SU-DHL-6 (cell line): ENCODE measurements around the gene VSTM2L.

ENCODE experiments used
- H2AFZ ChIP-seq: fragments of 200-600 bp; sonication (generic); 2 replicates; pipeline ENCODE4 v1.6.1; 2014; ENCODE audit warnings: low read depth, mild to moderate bottlenecking, moderate library complexity, mixed read lengths, antibody characterized with exemption, low read length; ENCODE audit not compliant: severe bottlenecking
- H3F3A ChIP-seq: fragments of 200-600 bp; shearing (Covaris generic); 2 replicates; pipeline ENCODE4 v1.6.0; 2016; ENCODE audit warnings: antibody characterized with exemption, mild to moderate bottlenecking; ENCODE audit not compliant: insufficient read depth
- H3K27ac ChIP-seq: fragments of 200-600 bp; sonication (generic); 2 replicates; pipeline ENCODE4 v1.5.1; 2016; ENCODE audit warnings: low read depth, mild to moderate bottlenecking, low read length, moderate library complexity, mixed read lengths
- H3K27me3 ChIP-seq: fragments of 200-600 bp; sonication (generic), shearing (Covaris generic); 2 replicates; pipeline ENCODE4 v1.6.0; 2014; ENCODE audit warnings: mild to moderate bottlenecking, low read length
- H3K36me3 ChIP-seq: fragments of 200-600 bp; sonication (generic); 2 replicates; pipeline ENCODE4 v1.6.1; 2014; ENCODE audit warnings: mild to moderate bottlenecking, low read length, mixed read lengths
- H3K4me2 ChIP-seq: fragments of 300-600, 200-600 bp; shearing (Covaris generic), sonication (generic); 2 replicates; pipeline ENCODE4 v1.6.0; 2014; ENCODE audit warnings: low read length, low read depth, mild to moderate bottlenecking; ENCODE audit not compliant: poor library complexity, severe bottlenecking
- H3K4me3 ChIP-seq: fragments of 200-600 bp; sonication (generic); 2 replicates; pipeline ENCODE4 v1.5.1; 2014; ENCODE audit warnings: antibody characterized with exemption, low read length, mild to moderate bottlenecking, mixed read lengths; ENCODE audit not compliant: insufficient read depth, poor library complexity, severe bottlenecking
- H3K79me2 ChIP-seq: fragments of 200-600 bp; sonication (generic); 2 replicates; pipeline ENCODE4 v1.6.1; 2014; ENCODE audit warnings: mild to moderate bottlenecking, low read length, moderate library complexity; ENCODE audit not compliant: insufficient read depth
- H3K9ac ChIP-seq: fragments of 200-600 bp; sonication (generic); 2 replicates; pipeline ENCODE4 v1.7.0; 2014; ENCODE audit warnings: mild to moderate bottlenecking, low read length
- H3K9me2 ChIP-seq: fragments of 200-600 bp; sonication (generic); replicated peaks from 2 replicates; pipeline ENCODE4 v1.6.1; 2014; ENCODE audit warnings: low read length; ENCODE audit not compliant: insufficient read depth
- H3K9me3 ChIP-seq: fragments of 200-600 bp; sonication (generic); 2 replicates; pipeline ENCODE4 v1.6.1; 2014; ENCODE audit warnings: low read length, mixed read lengths; ENCODE audit not compliant: insufficient read depth
- H4K20me1 ChIP-seq: fragments of 200-600 bp; sonication (generic); 2 replicates; pipeline ENCODE4 v1.6.1; 2014; ENCODE audit warnings: low read depth, mild to moderate bottlenecking, antibody characterized with exemption, low read length, moderate library complexity, mixed read lengths
- EZH2phosphoT487 ChIP-seq: fragments of 200-600 bp; sonication (generic), shearing (Covaris generic); conservative IDR thresholded peaks from 2 replicates; pipeline ENCODE4 v1.6.1; 2018; ENCODE audit warnings: mild to moderate bottlenecking, antibody characterized with exemption, low read length, moderate library complexity, mixed read lengths
- TF ChIP-seq, protein P1 (sequence below): fragments of 200-600 bp; sonication (generic); IDR thresholded peaks from one replicate; pipeline ENCODE4 v1.5.1; 2017; ENCODE audit warnings: antibody characterized with exemption, mild to moderate bottlenecking, low read length, moderate library complexity; ENCODE audit not compliant: insufficient read depth, poor library complexity, severe bottlenecking

VSTM2L gene

DNA sequence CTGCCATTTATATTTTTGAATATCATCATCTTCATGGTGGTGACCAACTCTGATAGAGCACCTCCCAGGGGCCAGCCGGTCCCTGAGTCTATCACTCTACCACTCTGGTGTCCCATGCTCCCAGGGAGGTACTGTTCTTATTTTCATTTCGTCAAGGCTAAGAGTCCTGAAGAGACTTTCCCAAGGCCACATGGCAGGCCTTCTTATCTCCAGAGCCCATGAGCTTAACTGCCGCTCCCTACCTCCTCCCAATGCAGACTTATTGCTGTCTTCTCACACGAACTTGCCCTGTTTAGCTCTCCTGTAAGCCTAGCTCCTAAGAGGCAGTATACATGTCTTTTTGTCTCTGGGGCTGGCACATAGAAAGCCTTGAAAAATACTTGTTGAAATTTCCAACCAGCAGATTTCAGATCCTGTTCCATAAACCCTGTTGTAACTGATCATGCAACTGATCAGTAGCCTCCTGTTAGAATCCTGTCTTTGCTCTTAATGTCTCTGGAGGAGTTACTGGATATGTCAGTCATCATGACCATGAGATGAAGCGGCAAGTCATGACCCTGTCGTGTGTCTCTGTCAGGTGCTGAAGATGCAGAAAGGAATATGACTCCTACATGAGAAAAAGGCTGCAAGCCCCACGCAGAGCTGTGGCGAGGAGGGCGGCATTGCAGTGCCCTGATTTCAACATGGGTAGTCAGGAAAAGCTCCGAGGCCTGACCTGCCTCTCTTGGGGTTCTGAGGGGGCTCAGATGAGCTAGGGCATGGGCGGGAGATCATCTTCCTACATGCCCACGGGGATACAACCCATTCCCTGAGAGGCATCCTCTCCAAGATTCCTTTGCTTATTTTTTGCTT is 70.4 kb downstream of the VSTM2L start:
- no peak overlapping the region for H3K27ac ChIP-seq
- no peaks in the 10 kb centered on the region for H3K27me3 ChIP-seq
- H3K79me2 ChIP-seq: no peaks in the 10 kb centered on the region
- H3K9me3 ChIP-seq: no peaks in the 10 kb centered on the region
- H3K4me3 ChIP-seq: no peak overlapping the region
- H3K9me2 ChIP-seq: no peaks in the 10 kb centered on the region
- no peaks in the 10 kb centered on the region for H3K36me3 ChIP-seq
- no peak overlapping the region for H3K4me2 ChIP-seq
- no peak overlapping the region for H2AFZ ChIP-seq
- no peak for TF ChIP-seq EZH2phosphoT487
- TF ChIP-seq, protein P1, sequence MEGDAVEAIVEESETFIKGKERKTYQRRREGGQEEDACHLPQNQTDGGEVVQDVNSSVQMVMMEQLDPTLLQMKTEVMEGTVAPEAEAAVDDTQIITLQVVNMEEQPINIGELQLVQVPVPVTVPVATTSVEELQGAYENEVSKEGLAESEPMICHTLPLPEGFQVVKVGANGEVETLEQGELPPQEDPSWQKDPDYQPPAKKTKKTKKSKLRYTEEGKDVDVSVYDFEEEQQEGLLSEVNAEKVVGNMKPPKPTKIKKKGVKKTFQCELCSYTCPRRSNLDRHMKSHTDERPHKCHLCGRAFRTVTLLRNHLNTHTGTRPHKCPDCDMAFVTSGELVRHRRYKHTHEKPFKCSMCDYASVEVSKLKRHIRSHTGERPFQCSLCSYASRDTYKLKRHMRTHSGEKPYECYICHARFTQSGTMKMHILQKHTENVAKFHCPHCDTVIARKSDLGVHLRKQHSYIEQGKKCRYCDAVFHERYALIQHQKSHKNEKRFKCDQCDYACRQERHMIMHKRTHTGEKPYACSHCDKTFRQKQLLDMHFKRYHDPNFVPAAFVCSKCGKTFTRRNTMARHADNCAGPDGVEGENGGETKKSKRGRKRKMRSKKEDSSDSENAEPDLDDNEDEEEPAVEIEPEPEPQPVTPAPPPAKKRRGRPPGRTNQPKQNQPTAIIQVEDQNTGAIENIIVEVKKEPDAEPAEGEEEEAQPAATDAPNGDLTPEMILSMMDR: no peak
- no peaks in the 10 kb centered on the region for H3F3A ChIP-seq
- H3K9ac ChIP-seq: no peak overlapping the region
- H4K20me1 ChIP-seq: no peaks in the 10 kb centered on the region

DNA sequence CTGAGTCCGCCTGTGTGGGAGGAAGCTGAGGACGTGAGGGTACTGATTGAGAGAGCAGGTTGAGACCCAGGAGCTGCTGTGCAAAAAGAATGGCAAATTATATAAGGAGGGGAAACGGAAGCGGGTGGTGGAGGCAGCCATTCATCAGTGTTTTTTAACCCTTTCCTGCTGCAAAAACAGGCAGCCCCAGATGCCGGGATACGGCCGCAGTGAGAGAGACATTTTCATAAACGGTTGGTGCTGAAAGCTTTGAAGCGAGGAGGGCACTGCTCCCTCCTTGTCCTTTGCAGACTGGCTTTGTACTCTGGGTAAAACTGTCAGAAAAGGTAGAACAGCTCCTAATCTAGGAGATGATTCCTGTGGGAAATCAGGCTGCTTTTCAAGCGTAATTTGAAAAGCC is 74.0 kb downstream of the VSTM2L start:
- Histone ChIP-seq H2AFZ (no peak overlapping the region), H3K79me2 (no peaks in the 10 kb centered on the region), H3K27ac (no peak overlapping the region), H3K9ac (no peak overlapping the region), H3K9me3 (no peaks in the 10 kb centered on the region), H3K36me3 (no peaks in the 10 kb centered on the region), H3K4me3 (no peak overlapping the region), H3K27me3 (no peaks in the 10 kb centered on the region), H3K4me2 (no peak overlapping the region), H4K20me1 (no peaks in the 10 kb centered on the region), H3F3A (no peaks in the 10 kb centered on the region), H3K9me2 (no peaks in the 10 kb centered on the region)
- TF ChIP-seq, protein P1: no peak

DNA sequence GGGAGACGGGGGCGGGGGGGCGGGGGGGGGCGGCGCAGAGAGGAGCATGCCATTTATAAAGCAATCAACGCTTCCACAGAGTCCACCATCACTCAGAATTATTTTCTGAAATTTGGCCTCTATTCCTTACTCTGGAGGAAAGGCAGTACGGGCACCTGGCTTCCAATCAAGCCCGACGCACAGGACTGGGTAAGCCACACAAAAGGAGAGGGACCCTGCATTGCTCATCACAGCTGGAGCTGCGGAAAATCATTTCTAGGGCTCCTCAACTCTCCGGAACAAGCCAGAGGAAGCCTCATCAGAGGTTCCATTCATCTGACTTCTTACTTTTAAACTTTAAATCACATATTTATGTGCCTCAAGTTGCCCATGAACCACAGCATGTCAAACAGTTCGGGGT is 74.4 kb downstream of the VSTM2L start:
- no peaks in the 10 kb centered on the region for H3K79me2 ChIP-seq
- H3F3A ChIP-seq: no peaks in the 10 kb centered on the region
- no peak overlapping the region for H3K9ac ChIP-seq
- H3K4me2 ChIP-seq: no peak overlapping the region
- H4K20me1 ChIP-seq: no peaks in the 10 kb centered on the region
- no peak overlapping the region for H3K4me3 ChIP-seq
- H3K9me2 ChIP-seq: no peaks in the 10 kb centered on the region
- H2AFZ ChIP-seq: no peak overlapping the region
- H3K9me3 ChIP-seq: no peaks in the 10 kb centered on the region
- no peaks in the 10 kb centered on the region for H3K27me3 ChIP-seq
- H3K27ac ChIP-seq: no peak overlapping the region
- no peaks in the 10 kb centered on the region for H3K36me3 ChIP-seq
- TF ChIP-seq EZH2phosphoT487: no peak

DNA sequence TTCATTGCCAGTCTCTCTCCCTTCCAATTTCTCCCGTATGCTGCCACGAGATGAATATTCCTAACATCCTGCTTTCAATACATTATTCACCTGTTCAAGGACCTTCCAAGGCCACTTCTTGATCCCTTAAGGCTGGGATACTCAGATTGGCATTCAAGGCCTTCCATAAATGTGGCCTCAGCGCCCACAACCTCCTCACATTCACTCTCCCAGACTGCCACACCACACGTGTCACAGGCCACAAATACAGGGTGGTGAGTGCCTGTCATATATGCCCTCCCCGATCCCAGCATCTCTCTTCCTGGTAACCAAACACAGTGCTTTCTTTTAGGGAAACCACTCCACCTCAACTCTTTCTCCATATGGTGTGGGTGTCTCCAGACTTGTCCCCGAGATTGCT is 74.9 kb downstream of the VSTM2L start:
- TF ChIP-seq, protein P1: no peak
- no peak for TF ChIP-seq EZH2phosphoT487
- H2AFZ ChIP-seq: no peak overlapping the region
- no peak overlapping the region for H3K27ac ChIP-seq
- H3K36me3 ChIP-seq: no peaks in the 10 kb centered on the region
- no peaks in the 10 kb centered on the region for H3F3A ChIP-seq
- H4K20me1 ChIP-seq: no peaks in the 10 kb centered on the region
- H3K27me3 ChIP-seq: no peaks in the 10 kb centered on the region
- no peaks in the 10 kb centered on the region for H3K79me2 ChIP-seq
- H3K9me3 ChIP-seq: no peaks in the 10 kb centered on the region
- no peak overlapping the region for H3K4me2 ChIP-seq
- H3K9me2 ChIP-seq: no peaks in the 10 kb centered on the region
- no peak overlapping the region for H3K9ac ChIP-seq
- no peak overlapping the region for H3K4me3 ChIP-seq
